HG03565 (cell line): ENCODE results near the gene ART4.

Experiments
- ATAC-seq: cut with Tn5 transposase; IDR thresholded peaks from one replicate; pipeline ENCODE4 v1.9.1; 2021; ENCODE audit warnings: mild to moderate bottlenecking, moderate library complexity; ENCODE audit not compliant: unreplicated experiment

Gene ART4

GRCh38 chr12:14843425-14843887, at the start of gene ART4:
Gene ART4, minus strand, starts transcription at chr12:14843526. Its CDS starts 413 bp downstream, at chr12:14843113.
- ATAC-seq: no peak

- no peak for ATAC-seq
Observed at GRCh38 chr12:14892726-14893505, 49.6 kb upstream of the ART4 start.

- no peak for ATAC-seq
Observed at GRCh38 chr12:14890701-14891100, 47.4 kb upstream of the ART4 start.

- no peak for ATAC-seq
Observed at GRCh38 chr12:14886271-14886670, 42.9 kb upstream of the ART4 start.

- ATAC-seq: no peak
Observed at GRCh38 chr12:14885718-14886221, 42.4 kb upstream of the ART4 start, which contains the start of gene MGP. Gene MGP, minus strand, starts transcription at chr12:14885854. Its CDS starts 63 bp downstream, at chr12:14885791.

- peak; percentile 97 for ATAC-seq
Observed at GRCh38 chr12:14884458-14884878, 41.1 kb upstream of the ART4 start.

GRCh38 chr12:14883686-14884085, 40.4 kb upstream of the ART4 start:
- no peak for ATAC-seq

- no peak for ATAC-seq
Observed at GRCh38 chr12:14880890-14881453, 37.6 kb upstream of the ART4 start.

GRCh38 chr12:14879222-14879933, 36.1 kb upstream of the ART4 start:
- no peak for ATAC-seq

GRCh38 chr12:14878488-14878887, 35.2 kb upstream of the ART4 start:
- ATAC-seq: no peak

GRCh38 chr12:14876833-14877232, 33.5 kb upstream of the ART4 start:
- ATAC-seq: no peak

GRCh38 chr12:14874882-14875281, 31.6 kb upstream of the ART4 start:
- no peak for ATAC-seq

- ATAC-seq: no peak
Observed at GRCh38 chr12:14873440-14874185, 30.3 kb upstream of the ART4 start.

GRCh38 chr12:14871886-14872285, 28.6 kb upstream of the ART4 start:
- ATAC-seq: no peak

GRCh38 chr12:14871247-14871646, 27.9 kb upstream of the ART4 start:
- ATAC-seq: no peak

- ATAC-seq: no peak
Observed at GRCh38 chr12:14868916-14869506, 25.7 kb upstream of the ART4 start.

- ATAC-seq: no peak
Observed at GRCh38 chr12:14860490-14860889, 17.2 kb upstream of the ART4 start.

GRCh38 chr12:14858513-14858912, 15.2 kb upstream of the ART4 start:
- no peak for ATAC-seq

GRCh38 chr12:14854586-14855183, 11.4 kb upstream of the ART4 start:
- ATAC-seq: no peak

- no peak for ATAC-seq
Observed at GRCh38 chr12:14853961-14854360, 10.6 kb upstream of the ART4 start.
